HG03460 (cell line): ENCODE results near the gene SKAP2.
"Not testable (repeated sequence)": the region's sequence is repeated elsewhere in the genome, so short reads cannot be mapped to it uniquely, and the experiment has no call there.

ENCODE experiments used
- ATAC-seq: cut with Tn5 transposase; IDR thresholded peaks from one replicate; pipeline ENCODE4 v1.9.1; 2021; ENCODE audit not compliant: unreplicated experiment

The SKAP2 gene

DNA sequence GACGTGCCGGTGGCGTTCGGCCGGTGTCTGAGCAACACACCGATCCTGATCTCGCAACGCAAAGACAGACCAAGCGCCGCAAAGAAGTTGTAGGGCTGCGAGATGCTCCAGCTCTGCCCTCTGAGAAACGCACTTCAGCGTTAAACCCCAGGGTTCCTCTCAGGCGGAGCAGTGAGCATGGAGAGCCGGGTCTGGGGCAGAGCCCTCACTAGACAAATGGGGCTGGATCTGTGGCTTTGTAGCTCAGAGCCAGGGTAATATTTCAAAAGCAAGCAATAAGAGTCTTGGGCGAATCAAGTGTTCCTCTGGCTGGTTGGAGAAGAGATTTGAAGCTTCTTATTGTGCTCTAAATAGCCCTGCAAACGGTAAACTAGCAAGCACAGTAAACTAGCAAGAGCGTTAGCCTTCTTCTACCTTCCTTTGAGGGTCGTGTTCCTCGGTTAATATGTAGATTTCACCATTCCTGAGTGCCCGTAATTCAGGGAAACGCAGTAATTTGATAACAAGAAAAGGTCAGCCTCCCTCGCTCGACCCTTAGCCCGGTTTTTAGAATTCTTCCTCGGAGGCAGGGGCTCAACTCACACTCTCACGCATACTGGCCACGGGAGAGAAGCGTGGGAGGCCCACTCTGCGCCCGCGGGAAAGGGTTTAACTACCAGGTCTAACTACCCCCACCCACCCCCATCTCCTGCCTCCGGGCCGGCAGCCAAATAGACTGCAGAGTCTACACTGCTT lies 6.7 kb downstream of the SKAP2 start:
- no peak for ATAC-seq

DNA sequence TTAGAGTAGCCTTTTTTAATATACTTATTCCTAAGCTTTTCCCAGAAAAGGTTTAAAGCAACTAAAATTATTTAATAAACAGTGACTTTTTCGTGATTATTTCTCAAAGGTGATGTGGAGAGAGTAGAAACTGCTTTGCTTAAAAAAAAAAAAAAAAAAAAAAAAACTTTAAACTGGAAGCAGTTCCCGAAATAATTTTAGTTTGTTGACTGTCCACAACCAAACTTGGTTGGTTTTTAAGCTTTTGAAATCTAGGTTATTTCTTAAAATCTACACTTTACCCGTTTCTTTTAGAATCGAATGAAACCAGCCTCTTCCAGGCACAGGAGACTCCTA lies 7.3 kb downstream of the SKAP2 start:
- no peak for ATAC-seq

DNA sequence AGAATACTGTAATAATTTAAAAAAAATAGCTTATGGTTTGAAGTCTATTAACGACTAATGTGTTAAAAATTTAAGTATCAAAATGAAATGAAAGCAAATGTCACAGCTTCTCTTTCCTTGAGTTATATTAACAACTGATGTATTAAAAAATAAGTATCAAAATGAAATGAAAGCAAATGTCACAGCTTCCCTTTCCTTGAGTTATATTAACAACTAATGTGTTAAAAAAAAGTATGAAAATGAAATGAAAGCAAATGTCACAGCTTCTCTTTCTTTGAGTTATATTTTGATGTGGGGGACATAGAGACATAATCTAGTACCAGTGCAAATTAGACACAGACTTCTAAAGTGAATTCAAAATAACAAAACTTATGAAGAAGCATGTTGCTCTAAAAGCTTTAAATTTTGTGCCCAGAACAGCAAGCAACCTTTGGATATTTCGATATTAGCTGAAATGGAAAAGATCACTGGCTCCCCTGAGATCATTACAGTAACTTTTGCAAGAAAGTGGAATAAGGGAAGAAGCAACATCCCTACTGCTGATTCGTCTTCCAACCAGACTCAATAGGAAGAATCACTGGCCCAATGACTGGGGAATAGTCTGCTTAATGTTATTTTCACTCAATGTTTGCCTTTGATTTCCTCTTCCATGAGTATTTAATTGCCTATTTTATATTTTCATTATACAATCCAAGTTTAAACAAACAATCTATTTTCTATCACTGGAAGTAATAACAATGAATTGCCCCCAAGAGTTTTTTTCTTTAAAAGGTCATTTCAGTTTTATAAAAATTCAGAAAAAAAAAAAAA lies 8.0 kb downstream of the SKAP2 start:
- ATAC-seq = no peak

DNA sequence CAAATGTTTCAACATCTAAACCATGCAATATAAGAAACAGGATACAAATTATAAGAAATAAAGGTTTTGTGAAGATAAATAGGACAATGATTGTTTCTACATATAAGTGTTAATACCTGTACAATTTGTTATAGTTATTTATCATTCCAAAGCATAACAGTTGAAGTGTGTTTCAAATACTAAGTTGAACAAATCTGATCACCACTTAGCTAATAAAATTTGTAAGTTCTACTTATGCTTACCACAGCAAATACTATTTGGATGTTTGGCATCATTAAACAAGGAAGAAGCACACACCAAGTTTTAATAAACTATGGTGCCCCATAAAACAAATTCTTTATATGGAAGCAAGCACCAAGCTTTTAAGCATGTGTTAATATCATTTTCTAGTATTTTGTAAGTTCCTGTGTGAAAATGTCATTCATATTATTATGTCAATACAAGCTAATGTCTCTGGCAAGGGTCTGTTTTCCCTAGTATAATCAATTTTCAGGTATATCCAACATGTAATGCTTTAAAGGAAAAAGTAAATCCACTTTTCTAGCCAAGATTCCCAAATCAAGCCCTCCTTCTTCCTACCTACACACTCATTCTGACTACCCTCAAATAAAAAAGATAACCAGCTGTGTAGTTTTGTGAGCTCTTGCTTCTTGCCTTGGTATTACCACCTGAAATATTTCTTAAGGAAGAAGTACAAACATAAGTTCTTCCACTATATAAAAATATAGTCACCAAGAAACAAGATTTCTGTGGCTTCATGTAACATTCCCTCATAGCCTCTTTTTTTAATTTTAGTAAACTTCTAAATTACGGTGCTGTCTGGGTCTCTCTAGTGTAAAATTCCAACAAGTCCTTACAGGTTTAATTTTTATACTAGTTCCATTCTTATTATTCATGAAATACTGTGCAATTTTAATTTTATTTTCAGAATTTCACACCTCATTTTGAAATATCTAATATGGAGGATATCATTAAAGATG lies 9.2 kb downstream of the SKAP2 start:
- no peak for ATAC-seq

DNA sequence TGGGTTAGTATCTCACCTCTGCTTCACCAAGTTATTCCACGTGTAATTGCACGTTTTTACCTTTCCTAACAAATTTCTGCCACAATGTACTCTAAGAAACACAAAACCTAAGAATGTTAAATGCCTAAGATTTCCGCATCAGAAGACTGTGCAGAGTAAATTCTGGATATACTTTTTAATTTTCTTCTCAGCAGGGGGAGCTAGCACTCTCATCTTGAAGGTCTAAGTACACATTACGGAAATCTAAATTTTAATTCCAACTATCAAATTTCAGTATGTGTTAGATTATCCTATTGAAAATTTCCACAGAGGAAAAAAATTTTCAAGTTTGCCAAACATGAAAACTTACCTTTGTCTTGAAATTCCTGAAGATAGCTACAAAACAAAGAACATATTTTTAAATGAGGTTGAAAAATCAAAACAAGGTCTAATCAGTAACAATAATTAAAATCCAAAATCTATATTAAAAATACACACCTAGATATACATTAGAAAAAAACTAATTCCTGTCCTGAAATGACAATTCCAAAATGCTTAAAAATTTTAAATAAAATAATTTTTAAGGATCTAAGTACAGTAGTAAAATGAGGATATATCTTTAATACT lies 10.5 kb downstream of the SKAP2 start:
- ATAC-seq = no peak

DNA sequence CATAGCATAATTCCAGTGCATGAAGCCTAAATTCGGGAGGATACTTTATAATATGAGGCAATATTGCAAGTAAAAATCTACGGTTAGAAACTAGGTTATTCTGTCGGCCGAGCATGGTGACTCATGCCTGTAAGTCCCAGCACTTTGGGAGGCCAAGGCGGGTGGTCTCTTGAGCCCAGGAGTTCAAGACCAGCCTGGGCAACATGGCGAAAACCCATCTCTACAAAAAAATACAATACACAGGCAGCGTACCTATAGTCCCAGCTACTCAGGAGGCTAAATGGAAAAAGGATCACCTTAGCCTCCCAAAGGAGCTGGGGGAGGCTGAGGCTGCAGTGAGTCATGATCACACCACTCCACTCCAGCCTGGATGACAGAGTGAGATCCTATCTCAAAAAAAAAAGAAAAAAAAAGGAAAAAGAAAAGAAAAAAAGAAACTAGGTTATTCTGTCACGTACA lies 14.2 kb downstream of the SKAP2 start:
- ATAC-seq = no peak

DNA sequence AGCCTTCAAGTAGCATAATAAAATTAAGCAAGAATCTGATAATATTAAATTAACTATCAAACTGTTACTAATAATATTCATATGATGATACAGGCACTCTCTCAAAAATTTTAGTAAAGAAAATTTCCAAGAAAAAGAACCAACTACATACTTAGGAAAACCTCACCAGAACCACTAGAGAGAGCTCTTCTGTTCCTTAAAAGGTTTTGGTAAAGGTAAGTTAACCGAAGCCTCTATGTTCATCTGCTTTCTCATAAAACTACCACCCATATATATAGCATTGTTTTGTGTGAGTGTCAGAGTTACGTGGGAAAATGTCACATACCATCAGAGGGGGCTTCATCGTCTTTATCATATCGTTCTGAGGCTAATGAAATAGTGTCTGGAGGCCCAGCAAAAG lies 20.7 kb downstream of the SKAP2 start:
- ATAC-seq = no peak

DNA sequence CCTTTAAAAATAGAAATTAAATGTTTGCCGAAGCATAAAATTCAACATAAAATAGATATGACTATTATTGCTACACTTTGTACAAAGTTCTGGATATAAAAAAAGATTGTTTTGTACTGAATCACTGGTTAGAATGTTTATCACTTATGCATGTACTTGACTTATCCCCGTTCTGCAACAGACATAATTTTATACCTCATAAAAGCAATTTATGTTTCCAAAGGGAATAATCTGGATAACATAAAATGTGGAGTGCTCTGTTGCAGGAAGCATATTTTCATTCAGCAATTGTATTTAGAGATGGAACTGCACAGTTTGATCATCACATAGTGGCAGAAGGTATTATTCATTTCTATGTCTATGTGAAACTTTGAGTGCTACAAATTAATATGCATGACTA lies 21.5 kb downstream of the SKAP2 start:
- ATAC-seq = no peak

DNA sequence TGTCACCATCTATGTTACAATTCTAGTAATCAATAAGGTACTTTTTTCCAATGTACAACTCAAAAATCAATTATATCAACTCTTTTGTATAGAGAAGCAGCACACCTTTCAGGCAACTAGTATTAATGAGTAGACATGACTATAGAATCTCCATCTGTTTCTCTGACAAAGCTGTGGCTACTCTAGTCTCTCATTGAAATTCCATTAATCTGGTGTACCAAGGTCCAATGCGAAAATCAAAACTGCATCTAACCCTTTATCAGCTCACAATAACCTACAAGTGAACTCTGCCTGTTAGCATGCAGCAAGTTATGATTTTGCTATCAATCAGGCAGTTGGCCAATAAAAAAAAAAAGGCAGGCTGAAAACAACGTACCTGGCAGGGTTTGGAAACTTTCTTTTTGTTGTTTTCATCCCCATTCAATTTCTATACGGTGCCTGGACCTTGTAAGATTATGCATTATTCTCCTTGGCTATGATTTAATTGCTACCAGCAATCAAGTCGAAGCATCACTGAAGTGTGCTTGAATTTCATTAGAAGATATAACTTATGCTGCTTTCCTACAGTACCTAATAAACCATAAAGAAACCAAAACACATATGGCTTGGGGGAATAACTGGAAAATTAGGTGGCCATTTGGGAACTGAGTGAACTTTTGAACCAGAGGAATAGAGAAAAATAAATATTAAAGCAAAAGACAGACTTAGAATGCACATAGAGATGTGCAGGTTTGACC lies 23.2 kb downstream of the SKAP2 start:
- ATAC-seq = no peak

DNA sequence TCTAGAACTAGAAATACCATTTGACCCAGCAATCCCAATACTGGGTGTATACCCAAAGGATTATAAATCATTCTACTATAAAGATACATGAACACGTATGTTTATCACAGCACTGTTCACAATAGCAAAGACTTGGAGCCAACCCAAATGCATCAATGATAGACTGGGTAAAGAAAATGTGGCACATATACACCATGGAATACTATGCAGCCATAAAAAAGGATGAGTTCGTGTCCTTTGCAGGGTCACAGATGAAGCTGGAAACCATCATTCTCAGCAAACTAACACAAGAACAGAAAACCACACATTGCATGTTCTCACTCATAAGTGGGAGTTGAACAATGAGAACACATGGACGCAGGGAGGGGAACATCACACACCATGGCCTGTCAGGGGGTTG lies 27.6 kb downstream of the SKAP2 start:
- ATAC-seq = not testable (repeated sequence)

DNA sequence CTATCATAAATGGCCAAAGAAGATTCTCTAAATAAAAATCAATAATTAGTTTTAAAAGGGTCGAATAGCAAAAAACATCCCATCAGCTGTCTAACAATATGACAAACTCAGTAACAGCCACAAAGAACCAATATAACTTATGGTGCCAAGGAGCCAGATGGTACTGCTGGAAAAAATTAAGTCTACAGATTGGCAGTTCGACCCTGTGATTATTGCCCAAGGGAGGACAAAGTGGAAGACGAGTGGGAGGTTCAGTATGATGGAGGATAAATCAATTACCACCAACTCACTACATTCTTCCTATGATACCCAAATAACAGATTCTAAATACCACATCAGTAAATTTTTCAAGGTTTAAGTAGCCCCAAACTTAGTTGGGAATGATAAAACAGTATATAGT lies 49.0 kb downstream of the SKAP2 start:
- ATAC-seq = no peak

DNA sequence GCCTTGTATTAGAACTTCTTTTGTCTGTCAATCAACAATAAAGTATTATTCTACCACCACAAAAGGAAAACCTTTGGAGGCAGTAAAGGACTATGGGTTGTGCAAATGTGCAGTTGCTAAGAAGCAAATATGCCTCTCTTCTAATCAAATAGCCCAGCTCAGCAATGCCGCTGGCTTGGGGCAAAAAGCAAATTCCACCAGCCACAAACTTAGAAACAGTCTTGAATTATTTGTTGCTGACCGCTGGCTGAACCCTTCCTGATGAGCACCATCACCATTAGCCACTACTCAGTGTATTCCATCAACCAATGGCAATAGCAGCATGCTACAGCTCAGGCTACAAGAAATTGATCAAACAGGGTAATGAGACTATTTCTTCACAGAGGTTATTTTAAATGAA lies 51.0 kb downstream of the SKAP2 start:
- ATAC-seq = no peak

DNA sequence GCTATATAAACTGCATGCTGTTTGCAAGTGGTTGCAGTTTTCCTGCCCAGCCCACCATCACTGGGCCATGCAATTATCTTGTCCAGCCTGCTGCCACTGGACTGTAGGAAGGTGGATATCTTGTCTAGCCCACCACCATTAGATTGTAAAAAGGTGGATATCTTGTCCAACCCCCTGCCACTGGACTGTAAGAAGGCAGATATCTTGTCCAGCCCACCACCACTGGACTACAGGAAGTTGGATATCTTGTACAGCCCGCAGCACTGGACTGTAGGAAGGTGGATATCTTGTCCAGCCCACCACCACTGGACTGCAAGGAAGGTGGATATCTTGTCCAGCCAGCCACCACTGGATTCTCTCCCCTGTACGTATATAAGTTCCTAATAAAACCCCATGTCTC lies 69.8 kb downstream of the SKAP2 start:
- no peak for ATAC-seq

DNA sequence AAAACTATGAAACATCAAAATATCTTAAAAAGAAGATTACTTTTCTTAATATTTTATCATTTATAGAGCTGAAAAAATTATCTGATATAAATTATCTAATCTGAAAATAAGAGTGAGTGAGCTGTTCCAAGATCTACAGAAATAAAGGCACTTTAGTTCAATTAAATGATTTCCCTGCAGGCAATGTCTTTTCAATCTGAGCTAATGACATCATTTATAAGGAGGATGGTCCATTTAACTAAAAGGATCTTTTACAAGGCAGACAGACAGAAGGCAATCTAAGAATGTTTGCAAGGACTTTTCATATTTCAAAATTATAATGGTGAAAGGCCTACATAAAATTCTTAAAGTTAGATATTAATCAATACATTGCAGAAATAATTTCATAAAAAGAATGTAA lies 71.8 kb downstream of the SKAP2 start:
- no peak for ATAC-seq

DNA sequence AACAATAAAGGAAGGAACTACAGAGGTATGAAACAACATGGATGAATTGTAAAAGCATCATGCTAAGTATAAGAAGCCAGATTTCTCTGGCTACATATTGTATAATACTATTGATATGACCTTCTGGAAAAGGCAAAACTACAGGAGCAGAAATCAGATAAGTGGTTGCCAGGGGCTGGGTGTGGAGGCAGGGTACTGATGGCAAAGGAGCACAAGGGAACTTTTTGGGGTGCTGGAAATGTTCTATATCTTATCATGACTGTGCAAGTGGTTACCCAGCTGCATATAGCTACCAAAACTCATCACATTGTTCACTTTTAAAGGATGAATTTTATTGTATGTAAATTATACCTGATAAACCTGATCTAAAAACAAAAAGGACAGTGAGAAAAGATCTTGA lies 72.4 kb downstream of the SKAP2 start:
- no peak for ATAC-seq

DNA sequence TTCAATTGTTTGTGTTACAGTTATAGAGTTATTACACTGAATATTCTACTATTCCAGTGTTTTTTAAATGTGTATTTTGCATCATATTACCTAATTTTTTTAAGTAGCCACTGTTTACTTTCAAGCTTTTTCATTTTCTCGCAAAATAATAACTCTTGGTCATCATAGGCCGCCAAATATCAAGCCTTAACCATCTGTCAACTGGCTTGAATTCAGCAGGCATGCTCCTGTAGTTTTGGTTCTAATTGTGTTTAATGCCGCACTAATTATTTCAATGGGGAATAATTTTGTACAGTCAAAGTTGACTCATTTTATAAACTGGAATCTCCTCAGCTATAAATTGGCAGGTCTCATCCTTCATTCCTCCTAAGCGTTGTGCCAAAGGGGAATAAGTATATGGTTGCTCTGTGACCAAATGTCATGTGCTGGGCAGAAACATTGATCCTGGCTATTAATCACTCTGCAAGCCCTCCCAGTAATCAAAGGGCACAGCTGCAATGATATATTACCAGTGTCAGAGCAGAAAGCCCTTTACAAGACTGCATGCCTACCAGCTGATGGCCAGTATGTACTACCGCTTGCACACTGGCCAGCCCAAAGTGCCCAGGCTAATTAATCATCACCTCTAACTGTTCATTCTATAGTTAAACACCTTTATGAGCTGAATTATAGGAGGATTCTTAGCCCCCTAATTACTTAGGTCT lies 74.8 kb downstream of the SKAP2 start:
- ATAC-seq = no peak

DNA sequence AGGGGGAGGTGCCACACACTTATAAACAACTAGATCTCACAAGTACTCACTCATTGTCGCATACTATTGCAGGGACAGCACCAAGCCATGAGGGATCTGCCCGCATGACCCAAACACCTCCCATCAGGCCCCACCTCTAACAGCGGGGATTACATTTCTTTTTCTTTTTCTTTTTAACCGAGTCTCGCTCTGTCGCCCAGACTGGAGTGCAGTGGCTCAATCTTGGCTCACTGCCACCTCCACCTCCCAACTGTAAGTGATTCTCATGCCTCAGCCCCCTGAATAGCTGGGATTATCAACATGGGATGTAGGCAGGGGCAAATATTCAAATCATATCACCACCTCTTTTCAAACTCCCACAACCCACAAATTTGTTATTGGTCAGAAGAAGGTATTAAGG lies 76.7 kb downstream of the SKAP2 start:
- no peak for ATAC-seq

DNA sequence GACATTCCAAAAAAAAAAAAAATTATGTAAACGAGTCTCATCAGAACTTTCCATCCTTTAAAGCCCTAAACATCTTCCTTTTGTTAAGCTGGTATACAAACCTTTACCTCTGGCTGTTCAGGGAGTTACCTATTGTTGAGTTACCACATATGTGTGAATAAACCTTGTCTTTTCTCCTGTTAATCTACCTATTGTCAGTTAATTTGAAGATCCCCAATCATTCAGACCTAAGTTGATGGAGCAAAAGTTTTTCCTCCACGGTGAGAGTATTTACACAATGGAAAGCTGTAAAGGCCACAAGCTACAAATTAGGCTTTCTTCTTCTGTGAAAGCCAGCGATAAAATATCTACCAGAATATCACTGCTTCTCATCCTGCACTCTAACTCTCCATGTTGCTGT lies 80.3 kb downstream of the SKAP2 start:
- ATAC-seq = no peak

DNA sequence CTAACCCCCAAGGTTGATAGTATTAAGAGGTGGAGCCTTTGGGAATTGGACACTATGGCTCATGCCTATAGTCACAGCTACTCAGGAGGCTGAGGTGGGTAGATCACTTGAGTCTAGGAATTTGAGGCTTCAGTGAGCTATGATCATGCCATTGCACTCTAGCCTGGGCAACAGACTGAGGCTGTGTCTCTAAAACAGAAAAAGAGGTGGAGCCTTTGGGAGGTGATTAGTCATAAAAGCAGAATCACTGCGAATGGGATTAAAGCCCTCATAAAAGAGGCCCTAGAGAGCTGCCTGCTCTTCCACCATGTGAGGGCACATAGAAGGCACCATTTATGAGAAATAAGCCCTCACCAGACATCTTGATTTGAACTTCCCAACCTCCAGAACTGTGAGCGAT lies 81.9 kb downstream of the SKAP2 start:
- no peak for ATAC-seq
